Measurements from ENCODE around the gene CUL4A. TPM values are rescaled to one million over a fixed set of nuclear protein-coding genes. Genes with fewer than 3 reads are reported as not detected.
A peak's percentile ranks its signal among the peaks of the same experiment; 100 is the strongest.
"Not testable (repeated sequence)": the region's sequence is repeated elsewhere in the genome, so short reads cannot be mapped to it uniquely, and the experiment has no call there.

Gene CUL4A
- total RNA-seq, 1 experiment from 2014 or later, result 173 TPM

DNA sequence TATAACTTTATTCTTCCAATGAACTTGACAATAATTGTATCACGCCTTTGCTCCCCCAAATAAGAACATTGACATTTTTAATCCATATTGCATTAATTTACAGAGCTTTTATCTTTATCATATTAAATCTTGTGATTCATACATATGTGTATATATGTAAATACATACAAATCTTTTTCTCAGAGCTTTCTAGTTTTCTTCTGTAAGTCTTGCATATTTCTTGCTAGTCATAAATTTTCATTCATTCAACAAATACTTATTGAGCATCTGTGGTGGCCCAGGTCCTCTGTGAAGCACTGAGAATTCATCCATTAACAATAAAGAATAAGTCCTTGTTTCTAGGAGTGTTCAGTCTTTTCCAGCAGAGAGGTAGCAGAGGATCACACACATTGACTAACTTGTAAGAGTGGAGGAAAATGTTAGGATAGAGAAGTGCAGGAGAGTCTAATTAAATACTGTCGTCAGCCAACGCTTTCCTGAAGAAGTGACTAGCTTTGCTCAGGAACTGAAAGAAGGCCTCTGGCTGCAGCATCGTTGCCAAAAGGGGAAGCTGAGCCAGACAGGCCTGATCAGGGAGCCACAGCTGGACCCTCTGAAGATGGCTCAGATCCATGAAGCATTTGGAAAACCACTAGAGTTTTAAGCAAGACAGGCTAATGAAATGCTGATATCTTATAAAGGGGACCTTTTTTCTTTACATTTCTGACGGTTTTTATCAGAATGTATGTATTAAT lies 49.1 kb downstream of the CUL4A start:
- in situ Hi-C loops (cut with HindIII; ENCODE audit: low pct_unique_long_range_greater_than_20kb, low sequenced_read_pairs), result no loop called here
- no peak for DNase-seq (ENCODE audit: low read depth, low spot score)

DNA sequence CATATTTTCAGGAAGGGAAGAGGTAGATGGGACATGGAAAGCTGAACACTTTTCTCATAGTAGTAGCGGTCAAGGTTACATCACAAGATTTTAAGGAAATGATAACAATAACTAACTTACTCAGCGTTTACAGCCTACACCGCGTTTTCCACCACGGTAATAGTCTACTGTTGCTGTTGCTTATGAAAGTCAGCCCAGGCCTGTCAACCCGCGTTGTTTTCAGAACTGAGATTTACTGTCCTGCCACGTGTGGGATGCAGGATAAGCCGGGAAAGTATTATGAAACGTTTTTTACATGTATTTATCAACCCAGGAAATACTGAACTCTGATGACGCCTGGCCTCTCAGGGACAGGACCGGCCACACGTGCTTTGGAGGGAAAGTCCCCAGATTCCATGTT lies 51.6 kb downstream of the CUL4A start:
- in situ Hi-C loops (cut with HindIII; ENCODE audit: low pct_unique_long_range_greater_than_20kb, low sequenced_read_pairs), result no loop called here
- DNase-seq (ENCODE audit: low read depth, low spot score), result no peak

DNA sequence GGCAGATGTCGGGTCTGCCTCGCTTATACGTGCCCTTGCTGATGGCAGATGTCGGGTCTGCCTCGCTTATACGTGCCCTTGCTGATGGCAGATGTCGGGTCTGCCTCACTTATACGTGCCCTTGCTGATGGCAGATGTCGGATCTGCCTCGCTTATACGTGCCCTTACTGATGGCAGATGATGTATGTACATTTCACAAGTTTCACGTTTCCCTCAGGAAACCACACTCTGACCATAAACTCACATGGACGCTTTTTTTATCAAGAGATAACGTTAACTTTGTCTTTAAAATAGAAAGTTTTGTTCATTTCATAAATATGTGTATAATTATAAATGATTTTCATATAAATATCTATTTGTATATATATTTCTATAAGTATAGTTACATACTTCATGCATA lies 53.6 kb downstream of the CUL4A start:
- in situ Hi-C loops (cut with HindIII; ENCODE audit: low pct_unique_long_range_greater_than_20kb, low sequenced_read_pairs); DNase-seq (ENCODE audit: low read depth, low spot score): not testable (repeated sequence)

DNA sequence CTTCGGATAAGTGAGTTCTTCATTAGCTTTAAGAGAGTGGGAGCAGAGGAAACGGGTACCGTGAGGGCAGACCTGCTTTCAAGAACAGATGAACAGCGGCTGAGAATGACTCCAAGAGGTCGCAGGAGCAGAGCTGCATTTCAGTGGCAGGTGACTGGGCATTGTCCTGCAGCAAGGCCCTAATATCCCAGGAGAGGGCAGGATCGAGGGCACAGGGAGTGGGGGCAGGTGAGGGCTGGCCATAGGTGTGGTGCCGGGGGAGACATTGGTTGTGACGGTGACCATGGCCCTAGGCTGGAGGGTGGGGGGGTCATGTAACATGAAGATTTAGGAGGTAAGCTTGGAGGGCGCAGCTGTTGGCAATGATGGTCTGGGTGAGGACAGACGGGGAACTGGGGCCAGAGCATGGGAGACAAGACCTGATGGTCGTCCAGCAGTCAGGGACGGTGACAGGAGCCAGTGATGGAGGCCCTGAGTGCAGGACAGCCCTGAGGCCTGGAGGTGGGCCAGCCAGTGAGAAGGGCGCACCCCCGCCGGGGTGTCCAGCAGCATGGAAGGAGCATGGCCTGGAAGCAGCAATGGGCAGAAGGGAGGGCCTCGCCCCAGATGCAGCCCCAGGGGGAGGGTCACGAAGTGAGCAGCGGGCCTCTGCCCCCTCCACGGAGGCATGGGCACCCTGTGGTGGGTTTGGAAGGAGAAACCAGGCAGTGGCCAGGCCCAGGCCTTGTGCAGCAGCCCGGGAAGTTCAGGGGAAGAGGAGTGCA lies 58.4 kb downstream of the CUL4A start:
- DNase-seq (ENCODE audit: low read depth, low spot score), result no peak
- in situ Hi-C loops (cut with HindIII; ENCODE audit: low pct_unique_long_range_greater_than_20kb, low sequenced_read_pairs), result no loop called here

DNA sequence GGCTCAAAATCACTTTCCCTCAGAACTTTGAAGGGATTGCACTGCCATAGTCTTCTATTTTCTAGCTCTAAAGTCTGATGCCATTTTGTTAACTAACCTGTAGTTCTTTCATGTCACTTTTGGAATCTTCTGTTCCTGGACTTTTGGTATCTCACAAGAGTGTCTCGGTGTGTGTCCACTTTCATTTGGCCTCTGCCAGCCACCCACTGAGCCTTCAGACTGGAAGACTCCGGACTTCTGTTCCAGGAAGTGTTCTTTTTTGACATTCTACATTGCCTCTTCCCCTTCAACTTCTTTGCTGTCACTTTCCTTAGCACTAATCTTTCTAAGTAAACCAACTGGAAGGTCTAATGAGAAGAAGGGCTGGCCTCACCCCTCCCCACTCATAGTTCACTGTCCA lies 62.6 kb downstream of the CUL4A start:
- in situ Hi-C loops (cut with HindIII; ENCODE audit: low pct_unique_long_range_greater_than_20kb, low sequenced_read_pairs), result no loop called here
- no peak for DNase-seq (ENCODE audit: low read depth, low spot score)

DNA sequence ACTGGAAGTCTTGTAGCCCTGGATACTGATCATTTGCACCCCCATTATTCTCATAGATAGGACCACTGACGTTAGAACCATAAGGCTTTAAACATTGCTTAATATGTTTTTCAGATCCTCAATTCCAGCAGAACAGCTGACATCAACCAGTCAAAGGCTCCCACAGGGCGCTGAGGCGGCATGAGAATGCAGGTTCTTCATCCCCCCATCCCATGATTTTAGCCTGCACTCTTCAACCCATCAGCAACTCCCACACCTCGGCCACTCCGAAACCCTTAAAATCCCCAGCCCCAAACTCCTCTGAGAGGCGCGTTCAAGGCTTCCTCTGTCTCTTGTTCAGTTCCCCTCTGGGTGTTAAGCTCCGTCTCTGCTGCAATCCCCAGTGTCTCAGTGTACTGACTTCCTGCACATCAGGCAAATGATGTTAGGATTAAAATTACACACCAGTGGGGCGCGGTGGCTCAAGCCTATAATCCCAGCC lies 63.3 kb downstream of the CUL4A start:
- in situ Hi-C loops (cut with HindIII; ENCODE audit: low pct_unique_long_range_greater_than_20kb, low sequenced_read_pairs), result no loop called here
- no peak for DNase-seq (ENCODE audit: low read depth, low spot score)

DNA sequence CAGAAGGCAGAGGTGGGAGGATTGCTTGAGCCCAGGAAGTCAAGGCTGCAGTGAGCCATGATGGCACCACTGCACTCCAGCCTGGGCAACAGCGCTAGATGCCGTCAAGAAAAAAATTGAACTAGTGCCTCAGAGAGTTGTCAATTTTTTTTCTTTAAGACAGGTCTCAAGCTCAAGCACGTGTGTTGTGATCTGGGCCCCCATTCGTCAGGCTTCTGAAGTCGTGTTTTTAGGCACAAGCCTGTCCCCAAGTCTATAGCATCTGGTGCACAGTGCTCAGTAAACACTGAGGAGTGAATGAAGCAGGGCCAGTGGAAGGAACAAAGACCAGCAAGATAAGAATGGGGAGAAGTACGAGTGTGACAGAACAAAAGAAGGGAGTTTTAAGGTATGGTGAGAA lies 63.9 kb downstream of the CUL4A start:
- in situ Hi-C loops (cut with HindIII; ENCODE audit: low pct_unique_long_range_greater_than_20kb, low sequenced_read_pairs), result no loop called here
- no peak for DNase-seq (ENCODE audit: low read depth, low spot score)

DNA sequence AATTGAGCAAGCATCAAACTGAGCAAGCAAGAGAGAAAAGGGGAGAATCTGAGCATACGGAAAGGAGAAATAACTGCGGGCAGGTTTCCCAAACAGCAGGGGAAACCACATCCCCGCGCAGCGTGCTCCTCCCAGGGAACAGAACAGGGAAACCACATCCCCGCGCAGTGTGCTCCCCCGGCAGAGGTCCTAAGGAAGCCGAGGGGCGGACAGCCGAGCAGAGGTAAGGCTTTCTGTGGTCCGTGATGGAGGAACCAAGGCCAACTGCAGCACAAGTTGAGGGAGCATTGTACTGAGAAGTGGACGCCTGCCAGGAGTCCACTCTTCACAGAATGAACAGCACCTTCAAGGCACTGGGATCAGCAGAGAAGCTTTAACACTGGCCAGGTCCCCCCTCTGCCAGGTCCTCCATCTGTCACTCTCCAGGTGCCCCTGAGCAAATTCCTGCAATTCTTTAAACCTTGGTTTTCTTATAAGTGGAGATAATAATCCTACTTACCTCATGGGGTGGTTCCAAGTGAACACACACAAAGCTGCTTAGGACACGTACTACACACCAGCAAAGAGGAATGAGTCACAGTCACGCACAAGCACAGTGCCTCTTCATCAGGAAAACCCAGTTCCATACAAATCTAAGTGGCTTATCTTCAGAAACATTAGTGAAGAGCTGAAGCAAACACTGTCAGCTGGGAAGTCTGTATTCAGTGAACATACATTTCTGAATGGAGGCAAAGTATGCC lies 64.6 kb downstream of the CUL4A start:
- in situ Hi-C loops (cut with HindIII; ENCODE audit: low pct_unique_long_range_greater_than_20kb, low sequenced_read_pairs), result no loop called here
- DNase-seq (ENCODE audit: low read depth, low spot score), result peak; percentile 32

DNA sequence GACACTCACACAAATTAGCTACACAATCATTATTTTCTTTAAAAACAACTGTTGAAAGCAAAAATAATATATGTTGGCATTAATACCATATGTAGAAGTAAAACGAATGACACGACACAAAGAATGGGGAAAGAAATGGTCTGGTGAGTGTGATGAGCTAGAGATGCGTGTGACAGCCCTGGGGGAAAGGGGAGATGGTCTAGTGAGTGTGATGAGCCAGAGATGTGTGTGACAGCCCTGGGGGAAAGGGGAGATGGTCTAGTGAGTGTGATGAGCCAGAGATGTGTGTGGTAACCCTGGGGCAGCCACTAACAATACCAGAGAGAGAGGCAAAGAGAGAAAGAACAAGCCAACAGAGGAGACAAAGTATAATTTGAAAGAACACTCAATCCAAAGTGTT lies 65.3 kb downstream of the CUL4A start:
- in situ Hi-C loops (cut with HindIII; ENCODE audit: low pct_unique_long_range_greater_than_20kb, low sequenced_read_pairs), result no loop called here
- no peak for DNase-seq (ENCODE audit: low read depth, low spot score)

DNA sequence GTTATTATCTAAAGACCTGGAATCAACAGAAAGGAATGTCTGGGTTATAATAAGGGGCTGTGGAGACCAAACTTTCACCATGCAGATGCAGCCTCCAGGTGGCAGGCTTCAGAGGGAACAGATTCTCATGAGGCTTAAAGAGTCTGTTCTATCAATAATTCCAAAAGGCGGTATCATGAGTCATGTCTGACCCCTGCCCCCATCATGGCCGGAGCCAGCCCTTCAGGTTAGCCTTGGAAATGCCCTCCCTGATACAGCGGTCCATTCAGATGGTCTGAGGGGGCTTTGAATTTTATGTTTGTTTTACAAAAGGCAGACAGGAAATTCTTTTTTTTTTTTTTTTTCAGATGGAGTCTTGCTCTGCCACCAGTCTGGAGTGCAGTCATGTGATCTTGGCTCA lies 66.0 kb downstream of the CUL4A start:
- peak; percentile 82 for DNase-seq (ENCODE audit: low read depth, low spot score)
- in situ Hi-C loops (cut with HindIII; ENCODE audit: low pct_unique_long_range_greater_than_20kb, low sequenced_read_pairs), result no loop called here

DNA sequence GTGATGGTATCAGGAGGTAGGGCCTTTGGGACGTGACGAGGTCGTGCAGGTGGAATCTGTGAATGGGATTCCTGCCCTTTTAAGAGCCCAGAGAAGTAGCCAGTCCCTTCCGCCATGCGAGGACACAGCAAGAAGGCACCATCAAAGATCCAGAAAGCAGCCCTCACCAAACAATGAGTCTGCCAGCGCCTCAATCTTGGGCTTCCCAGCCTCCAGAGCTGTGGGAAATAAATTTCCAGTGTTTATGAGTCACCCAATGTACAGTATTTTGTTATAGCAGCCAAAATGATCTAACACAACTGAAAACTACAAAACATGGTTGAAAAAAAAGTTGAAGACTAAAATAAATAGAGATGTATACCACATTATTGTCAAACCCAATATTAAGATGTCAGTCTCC lies 70.7 kb downstream of the CUL4A start:
- DNase-seq (ENCODE audit: low read depth, low spot score), result no peak

DNA sequence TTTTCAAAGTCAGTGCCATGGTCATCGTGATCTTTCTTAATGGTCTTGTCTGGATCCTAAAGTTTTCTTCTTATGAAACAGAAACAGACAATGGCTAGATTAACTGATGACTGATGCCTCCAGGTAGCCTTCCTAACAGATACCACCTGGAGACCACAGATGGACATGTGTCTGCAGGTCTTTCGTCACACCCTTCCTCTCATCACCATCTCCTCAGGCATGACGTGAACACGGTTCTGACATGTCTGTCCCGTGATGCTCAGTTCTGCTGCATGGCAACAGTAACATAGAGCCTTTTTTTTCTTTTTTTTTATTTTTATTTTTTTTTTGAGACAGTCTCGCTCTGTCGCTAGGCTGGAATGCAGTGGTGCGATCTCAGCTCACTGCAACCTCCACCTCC lies 74.5 kb downstream of the CUL4A start:
- in situ Hi-C loops (cut with HindIII; ENCODE audit: low pct_unique_long_range_greater_than_20kb, low sequenced_read_pairs), result no loop called here
- no peak for DNase-seq (ENCODE audit: low read depth, low spot score)

More for the DNA sequence above, 70.7 kb downstream of the CUL4A start:
- in situ Hi-C loops (cut with HindIII; ENCODE audit: low pct_unique_long_range_greater_than_20kb, low sequenced_read_pairs), result no loop called here

DNA sequence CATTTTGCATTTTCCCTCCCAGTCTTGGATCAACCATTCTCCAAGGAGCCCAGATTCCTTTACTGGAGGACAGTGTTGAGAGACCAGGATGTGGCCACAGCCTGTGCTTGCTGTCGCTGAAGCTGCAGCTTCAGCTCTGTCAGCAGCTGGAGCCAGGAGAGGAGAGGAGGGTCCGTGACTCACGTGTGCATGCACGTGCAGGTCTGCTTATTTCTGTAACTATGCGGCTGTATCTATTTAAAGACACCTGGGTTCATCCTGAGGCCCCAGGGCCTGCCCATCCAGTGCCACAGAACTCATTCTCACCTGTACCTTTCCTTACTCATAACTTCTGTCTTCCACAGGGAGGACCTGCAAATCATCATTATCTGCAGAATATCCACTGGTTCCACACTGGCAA lies 79.5 kb downstream of the CUL4A start:
- DNase-seq (ENCODE audit: low read depth, low spot score), result no peak
- in situ Hi-C loops (cut with HindIII; ENCODE audit: low pct_unique_long_range_greater_than_20kb, low sequenced_read_pairs), result no loop called here

DNA sequence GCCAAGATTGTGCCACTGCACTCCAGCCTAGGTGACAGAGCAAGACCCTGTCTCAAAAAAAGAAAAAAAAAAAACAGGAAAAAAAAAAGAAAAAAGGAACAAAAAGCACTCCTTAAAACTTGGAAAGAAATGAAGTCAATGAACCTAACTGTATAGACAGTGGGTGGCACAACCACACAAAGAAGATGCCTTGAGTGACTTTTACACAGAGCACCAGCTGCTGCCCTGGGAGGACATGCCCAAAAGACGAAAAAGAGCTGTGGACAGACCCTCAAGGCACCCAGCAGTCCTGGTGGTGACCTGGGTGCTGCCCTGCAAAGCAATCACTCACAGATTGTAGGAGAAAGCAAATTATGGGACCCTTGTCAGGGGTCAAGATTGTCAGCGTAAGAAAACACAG lies 81.7 kb downstream of the CUL4A start:
- in situ Hi-C loops (cut with HindIII; ENCODE audit: low pct_unique_long_range_greater_than_20kb, low sequenced_read_pairs), result no loop called here
- DNase-seq (ENCODE audit: low read depth, low spot score), result no peak

DNA sequence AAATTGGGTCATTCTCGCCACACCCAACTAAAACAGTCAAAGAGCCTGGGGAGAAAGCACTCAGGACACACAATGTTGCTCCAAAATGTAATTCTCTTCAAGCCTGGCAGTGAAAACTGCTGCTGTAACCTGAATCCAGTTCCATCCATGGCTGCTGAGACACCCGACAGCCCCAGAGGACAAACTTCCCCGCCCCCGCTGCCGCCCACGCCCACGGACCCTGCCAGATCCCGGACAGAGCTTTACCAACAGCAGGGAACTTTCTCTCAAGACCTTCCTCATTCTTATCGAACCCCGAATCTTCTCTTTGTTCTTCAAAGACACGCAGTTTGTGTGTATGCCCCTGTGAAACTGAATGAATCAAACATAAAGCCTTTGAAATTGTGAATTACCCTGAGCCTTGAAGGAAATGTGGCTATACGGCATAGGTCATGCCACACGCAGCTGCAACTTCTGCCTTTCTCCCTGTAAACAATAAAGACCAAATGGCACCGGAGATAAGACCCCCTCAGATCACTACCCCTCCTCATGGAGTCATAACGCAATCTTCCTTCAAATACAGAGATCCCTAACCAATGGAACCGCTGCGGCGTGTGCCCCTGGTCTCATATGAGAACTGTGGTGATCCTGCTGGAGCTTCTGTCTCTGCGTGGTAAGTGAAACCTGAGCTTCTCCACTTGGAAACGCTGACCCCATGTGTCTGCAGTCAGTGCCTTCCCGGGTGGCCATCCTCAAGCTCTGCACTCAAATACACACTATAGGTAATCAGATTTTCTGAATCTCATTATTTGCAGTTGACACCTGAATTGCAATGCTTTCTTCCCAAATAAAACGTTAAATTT lies 82.8 kb downstream of the CUL4A start:
- in situ Hi-C loops (cut with HindIII; ENCODE audit: low pct_unique_long_range_greater_than_20kb, low sequenced_read_pairs), result no loop called here
- DNase-seq (ENCODE audit: low read depth, low spot score), result no peak

DNA sequence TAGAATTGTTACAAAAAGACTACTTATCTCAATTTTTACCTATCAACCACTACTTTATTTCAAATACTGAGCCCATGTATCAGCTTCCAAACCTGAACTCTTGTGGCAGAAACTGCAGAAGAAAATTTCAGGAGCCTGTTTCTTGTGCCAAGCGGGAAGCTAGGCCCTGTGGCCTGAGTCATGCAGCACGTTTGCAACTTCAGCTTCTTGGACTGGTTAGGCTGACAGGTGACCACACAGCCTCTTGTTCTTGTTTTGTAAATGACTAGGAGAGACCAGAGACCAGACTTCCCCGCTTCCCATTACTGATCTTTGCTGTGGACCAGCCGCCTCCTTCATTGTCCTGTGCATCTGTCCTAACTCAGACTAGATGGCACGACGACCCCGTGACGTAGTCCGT lies 84.3 kb downstream of the CUL4A start:
- in situ Hi-C loops (cut with HindIII; ENCODE audit: low pct_unique_long_range_greater_than_20kb, low sequenced_read_pairs), result no loop called here
- no peak for DNase-seq (ENCODE audit: low read depth, low spot score)

DNA sequence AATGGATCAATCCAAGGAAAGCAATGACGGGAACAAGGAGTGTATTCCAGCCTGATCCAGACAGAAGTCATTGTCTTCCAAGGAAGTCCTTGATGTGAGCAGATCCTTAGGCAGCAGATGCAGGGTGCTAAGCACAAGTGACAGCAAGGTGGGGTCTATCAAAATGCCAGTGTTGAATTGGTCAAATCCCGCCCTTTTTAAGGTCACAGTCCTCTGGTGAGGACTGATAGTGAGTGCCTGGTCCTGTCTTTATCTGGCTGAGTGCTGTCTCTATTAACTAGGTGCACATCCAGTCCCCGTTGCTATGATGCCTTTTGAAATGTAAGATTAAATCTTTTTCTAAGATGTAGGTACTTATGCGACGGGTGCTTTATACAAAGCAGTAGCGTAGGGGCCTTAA lies 86.4 kb downstream of the CUL4A start:
- in situ Hi-C loops (cut with HindIII; ENCODE audit: low pct_unique_long_range_greater_than_20kb, low sequenced_read_pairs), result no loop called here

More for the DNA sequence above, 86.4 kb downstream of the CUL4A start:
- no peak for DNase-seq (ENCODE audit: low read depth, low spot score)

All from SK-MEL-5 (cell line).